HG03378 (cell line): ENCODE measurements around the gene FAM234A.

ENCODE experiments used
- ATAC-seq: cut with Tn5 transposase; IDR thresholded peaks from one replicate; pipeline ENCODE4 v1.9.1; 2021; ENCODE audit warnings: mild to moderate bottlenecking, moderate library complexity; ENCODE audit not compliant: unreplicated experiment

FAM234A gene

DNA sequence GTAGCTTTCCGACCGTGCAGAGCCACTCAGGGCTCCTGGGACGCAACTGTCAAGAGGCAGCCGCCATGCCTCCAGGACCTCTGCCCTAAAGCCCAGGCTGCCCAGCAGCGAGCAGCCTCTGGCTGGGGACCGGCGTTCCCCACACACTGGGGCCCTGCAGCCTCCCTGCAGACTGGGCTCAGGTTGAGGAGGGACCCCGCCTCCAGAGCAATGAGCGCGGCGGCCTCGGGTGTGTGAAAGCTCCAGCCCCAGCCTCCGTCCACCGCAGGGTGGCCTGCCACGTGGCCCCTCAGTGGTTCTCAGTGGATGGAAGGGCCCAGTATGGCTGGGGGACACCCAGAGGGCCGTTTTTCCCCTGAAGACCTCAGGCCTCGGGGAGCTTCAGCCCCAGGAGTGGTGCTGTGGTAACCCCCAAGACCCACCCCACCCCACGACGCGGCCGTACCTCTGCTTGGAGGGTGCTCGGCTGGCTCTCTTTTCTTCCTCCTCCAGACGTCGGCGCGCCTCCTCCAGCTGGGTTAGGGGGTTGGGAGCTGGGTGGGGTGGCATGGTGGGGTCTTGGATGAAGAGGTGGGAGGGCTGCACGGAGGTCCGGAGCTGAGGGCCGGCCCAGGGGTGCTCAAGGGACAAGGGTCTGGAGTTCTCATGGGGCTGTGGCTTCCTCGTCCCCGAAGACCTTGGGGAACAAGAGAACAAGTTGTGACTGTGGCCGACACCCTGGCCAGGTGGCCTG is 58.6 kb downstream of the FAM234A start:
- ATAC-seq = no peak

DNA sequence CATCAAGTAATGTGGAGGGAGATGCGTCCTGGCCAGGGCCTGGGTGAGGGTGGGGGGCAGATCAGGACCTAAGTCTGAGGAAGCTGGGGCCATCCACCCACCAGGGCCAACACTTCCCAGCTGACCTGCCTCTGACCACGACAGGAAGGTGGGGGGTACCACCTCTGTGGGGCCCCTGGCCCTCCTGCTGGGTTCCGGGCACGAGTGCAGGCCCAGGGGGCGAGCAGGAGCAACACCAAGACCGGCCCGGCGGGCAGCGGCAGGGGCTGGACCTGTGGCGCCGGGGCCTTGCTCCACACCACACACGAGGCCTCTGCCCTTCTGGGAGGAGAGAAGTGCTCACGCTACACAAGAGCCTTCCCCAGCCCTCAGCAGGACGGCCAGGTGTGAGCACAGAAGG is 61.7 kb downstream of the FAM234A start:
- ATAC-seq = no peak

DNA sequence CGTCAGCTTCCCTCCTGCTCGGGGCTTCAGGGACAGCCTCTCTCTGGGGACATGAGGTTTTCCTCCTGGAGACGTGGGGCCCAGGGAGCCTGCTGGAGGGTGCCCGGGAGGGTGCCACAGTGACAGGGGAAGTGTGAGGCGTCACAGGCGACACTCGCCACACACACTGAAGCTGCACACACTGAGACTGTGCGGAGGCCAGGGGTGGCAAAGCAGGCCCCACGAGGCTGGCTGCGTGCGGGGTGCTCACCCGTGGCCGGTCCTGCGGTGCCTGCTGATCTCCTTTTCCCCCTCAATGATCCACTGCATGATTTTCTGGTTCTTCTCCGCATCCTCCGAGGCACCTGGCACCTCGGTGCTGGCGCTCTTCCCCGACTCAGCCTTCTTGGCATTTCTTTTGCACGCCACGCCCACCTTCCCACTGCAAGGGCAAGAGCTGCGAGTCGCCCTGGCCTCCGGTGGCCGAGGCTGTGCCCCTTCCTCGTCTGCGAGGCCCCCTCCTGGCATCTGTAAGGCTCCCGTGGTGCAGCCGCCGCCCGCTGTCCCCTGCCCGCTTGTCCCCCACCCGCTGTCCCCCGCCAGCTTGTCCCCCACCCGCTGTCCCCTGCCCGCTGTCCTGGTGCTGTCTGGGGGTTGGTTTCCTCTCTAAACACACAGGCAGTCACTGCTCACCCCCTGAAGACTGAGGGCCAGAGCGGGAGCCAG is 62.3 kb downstream of the FAM234A start:
- no peak for ATAC-seq

DNA sequence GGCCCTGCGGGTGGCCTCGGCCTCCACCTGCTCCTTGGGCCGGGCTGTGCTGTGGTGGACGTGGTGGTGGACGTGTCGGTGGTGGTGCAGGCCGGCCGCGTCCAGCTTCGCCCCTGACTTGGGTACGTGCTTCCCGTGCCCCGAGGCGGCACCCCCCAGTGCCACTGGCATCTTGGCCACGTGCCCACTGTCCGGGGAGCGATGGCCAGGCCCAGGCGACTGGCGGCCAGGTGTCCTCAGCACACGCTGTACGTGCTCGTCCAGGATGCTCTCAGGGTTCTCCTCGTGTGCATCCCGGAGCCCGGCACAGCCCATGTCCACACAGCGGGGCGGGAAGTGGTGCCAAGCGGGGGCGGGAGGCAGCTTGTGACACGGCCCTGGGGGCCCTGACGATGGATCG is 63.2 kb downstream of the FAM234A start:
- no peak for ATAC-seq

DNA sequence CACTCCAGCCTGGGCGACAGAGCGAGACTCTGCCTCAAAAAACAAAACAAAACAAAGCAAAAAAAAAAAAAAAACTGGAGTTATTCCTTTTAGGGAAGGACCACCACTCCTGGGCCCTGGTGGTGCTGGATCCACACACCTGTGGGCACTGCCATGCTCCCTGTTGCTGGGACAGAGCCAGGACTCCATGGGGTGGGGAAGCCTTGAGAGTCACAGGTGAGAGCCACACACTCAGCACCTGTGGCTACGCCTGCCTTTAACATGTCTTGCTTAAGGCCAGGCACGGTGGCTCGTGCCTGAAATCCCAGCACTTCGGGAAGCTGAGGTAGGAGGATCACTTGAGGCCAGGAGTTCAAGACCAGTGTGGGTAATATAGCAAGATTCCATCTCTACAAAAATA is 66.6 kb downstream of the FAM234A start:
- no peak for ATAC-seq

DNA sequence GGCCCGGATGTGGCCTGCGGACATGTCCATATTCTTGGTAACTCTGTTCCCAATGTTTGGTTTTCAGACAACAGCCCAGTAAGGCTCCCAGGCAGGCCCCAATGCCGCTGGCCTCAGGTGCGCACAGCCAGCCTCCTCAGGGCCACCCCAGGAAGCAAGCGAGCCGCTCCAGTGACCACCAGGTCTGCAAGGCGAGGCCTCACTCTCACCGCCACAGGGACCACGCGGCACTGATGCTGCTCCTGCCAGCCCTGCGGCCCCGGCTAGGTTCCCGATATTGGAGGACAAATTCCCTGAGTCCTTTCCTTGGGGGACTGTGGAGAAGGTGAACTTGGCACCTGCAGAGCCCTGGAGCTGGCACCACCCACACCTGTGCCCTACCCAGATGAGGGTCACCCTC is 67.3 kb downstream of the FAM234A start:
- ATAC-seq = no peak

DNA sequence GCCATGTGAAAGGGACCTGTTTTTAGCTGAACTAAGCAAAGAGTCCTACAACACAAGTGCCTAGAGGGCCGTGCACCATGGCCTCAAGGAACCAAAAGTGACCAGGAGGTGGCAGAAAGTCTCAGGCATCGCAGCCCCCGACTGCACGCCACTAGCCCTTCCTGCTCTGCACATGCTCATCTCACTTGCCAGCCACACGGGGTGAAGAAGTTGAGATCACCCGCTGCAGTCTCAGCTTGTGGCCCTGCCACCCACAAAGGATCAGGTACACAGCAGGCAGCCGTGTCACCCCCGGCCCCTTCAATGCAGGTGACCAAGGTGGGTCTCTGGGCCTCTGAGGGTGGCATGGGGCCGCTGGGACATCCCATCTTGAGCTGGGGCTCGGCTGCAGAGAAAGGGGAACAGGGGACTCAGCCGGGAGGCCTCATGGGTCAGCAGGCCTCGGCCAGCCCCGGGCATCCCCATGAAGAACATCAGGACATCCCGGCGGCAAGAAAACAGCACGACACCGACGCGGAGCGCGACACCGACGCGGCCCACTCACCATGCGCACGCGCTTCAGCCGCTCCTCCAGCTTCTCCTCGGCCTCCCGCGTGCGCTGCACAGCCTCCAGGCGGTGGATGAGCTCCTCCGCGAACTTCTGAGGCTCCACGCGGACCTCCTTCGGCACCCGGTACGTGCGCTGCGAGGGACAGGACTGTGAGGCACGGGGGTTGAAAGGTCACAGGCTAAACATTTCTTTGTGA is 69.3 kb downstream of the FAM234A start:
- no peak for ATAC-seq

DNA sequence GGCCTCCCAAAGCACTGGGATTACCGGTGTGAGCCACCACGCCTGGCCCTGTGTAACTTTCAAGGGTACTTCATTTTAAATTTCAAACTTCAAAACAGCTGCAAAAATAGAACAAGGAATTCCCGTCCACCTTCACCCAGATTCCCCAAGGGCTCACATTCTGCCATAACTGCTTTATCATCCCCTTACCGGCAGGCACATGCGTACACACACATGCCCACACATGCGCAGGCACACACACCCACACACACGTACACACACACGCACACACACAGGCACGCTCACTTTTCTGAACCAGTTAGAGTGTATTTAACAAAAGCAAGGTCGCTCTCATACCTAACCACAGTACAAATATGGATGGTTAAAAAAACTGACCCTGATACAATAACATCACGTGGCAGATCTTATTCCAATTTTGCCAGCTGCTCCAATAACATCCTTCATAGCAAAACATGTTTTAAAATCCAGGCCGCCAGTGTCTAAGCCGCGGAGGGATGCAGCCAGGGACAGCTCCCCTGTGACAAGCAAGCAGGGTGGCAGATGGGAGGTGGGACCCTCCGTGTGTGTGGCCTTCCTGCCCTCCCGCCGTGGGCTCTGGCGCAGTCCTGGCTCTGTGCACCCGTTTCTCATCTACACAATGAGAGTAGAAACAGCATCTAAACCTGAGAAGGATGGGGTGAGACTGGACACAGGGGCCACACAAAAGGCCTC is 71.5 kb downstream of the FAM234A start:
- no peak for ATAC-seq

DNA sequence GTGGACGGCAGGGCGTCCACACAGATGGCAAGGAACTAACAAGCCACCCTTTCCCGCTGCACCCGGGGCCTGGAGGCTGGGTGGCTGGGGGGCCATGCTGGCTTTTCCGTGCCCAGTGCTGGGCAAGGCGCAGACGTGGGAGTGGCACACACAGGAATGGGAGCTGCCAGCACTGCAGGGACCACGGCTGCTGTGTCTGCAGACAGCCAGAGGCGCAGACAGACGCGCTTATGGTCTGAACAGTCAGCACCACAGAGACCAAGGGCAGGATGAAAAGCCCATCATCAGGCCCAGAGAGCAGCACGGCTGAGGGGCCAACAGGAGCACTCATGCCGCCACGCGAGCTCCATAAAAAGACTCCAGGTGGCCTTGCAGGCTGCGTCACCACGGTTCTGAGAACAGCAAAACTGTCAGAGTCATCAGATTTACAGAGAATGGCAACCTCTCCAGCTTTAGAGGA is 72.3 kb downstream of the FAM234A start:
- ATAC-seq = no peak

DNA sequence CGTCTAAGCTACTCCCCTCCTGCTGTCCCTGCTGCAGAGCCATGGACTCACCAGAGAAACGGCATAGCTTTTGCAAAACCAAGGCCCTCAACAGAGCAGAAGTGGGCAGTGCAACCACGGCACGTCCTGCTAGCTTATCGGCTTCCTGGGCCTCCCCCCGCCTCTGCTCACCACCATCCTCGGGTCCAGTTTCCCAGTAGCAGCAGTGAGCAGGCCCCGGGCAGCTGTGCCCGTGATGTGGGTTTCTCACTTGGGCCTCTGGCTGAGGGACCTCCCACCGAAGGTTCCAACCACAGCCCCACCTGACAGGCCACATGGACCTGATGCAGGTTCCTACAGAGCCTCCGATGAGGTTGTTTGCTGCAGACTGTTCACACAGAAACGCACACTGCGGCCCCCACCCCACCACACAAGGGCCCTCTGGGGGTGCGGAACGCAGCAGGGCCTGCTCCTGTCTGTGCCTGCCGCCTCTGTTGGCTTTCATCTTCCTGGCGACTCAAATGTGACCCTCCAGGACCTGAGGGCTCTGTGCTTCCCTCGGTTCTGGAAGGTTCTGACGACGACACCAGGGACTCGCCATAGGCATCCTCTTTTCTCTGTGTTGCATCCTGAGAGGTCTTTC is 73.2 kb downstream of the FAM234A start:
- ATAC-seq = no peak

DNA sequence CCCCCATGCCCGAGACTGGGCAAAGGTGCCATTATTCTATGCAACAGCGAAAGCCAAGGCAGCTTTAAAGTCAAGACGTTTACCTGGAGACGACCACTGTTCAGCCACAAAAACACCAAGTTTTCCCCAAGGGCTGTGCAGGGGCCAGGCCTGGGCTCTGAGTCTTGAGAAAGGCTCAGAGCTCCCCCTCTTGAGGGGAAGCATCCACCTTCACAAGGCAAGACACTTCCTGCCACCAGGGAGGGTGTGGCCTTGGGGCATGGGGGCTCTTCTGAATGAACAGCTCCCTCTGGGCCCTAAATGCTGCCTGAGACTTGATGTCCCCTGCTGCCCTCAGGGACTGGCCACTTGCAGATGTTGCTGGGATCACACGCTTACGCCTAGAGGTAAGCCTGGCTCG is 74.9 kb downstream of the FAM234A start:
- ATAC-seq = no peak

DNA sequence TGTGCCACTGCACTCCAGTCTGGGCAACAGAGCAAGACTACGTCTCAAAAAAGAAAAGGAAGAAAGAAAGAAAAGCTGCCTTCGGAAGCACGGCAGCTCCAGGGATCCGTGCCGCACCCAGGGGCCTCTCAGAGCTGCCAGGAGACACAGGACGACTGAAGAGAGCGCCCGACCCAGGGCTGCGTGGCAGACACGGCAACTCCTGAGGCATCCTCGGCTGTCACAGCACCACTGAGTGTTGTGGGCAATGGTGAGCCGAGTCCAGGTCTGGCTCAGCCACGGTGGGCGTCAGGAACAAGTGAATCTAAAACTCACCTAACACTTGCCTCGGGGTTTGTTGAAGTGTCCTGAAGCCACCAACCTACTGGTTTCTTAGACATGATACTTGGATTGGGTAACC is 77.1 kb downstream of the FAM234A start:
- ATAC-seq = no peak

DNA sequence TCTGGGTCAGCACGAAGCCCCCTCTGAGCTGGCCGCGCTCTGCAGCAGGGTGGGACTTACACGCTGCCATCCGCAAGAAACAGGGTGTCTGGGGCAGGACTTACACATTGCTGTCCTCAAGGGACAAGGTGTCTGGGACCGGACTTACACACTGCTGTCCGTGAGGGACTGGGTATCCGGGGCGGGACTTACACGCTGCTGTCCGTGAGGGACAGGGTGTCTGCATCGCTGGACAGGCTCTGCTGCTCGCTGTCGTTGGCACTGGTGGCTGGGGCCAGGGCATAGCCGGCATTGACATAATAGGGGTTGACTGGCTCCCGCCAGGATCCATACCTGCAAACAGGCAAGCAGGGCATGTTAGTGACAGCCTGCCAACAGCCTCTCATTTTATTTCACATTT is 79.7 kb downstream of the FAM234A start:
- ATAC-seq = no peak

DNA sequence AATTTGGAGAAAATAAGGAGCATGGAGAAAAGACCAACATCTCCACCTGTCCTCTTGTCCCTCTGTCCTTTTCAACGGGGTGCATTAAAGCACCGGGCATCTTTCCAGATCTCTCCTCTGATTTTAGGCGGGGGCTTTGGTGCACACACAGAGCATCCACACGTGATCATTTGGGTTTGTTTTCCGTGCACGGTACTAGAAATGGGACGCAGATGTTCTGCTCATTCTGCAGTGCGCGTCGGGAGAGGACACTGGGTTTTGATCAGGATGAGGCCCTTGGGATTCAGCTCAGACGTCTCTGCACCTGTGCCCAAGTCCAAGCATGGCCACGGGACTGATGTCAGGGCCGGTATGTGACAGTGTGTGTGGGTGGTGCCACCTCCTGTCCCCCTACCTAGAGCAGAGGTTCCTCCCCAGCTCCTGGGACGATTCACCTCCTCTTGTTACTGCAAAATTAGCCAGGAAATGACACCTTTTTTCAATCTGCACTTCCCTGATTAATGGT is 80.2 kb downstream of the FAM234A start:
- ATAC-seq = no peak
